GM20000 (cell line): ENCODE data around the gene TMEM127.
A peak's percentile ranks its signal among the peaks of the same experiment; 100 is the strongest.

ENCODE experiments used
- DNase-seq: peaks from one replicate; pipeline ENCODE4 v3.0.0; 2012; ENCODE audit warnings: low spot score
- CTCF ChIP-seq: IDR thresholded peaks from 2 replicates; pipeline ENCODE4 v1.5.1; 2012; ENCODE audit warnings: mild to moderate bottlenecking, control low read depth; ENCODE audit errors: extremely low read depth, missing control alignments

Gene TMEM127

DNA sequence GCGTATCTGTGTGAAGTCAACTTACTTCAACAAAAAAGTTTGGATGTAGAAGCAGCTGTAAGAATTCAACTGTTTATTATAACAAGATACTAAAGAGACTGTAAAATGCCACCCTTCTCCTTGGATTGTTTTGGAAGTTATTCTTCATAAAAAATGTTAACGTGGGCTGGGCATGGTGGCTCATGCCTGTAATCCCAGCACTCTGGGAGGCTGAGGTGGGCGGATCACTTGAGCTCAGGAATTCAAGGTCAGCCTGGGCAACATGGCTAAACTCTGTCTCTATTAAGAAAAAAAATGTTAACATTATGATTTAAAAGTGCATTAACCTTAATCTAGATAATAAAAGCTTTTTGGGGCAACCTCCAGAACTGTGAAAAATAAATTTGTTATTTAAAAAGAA lies 8.0 kb upstream of the TMEM127 start:
- no peak for DNase-seq
- no peak for TF ChIP-seq CTCF

DNA sequence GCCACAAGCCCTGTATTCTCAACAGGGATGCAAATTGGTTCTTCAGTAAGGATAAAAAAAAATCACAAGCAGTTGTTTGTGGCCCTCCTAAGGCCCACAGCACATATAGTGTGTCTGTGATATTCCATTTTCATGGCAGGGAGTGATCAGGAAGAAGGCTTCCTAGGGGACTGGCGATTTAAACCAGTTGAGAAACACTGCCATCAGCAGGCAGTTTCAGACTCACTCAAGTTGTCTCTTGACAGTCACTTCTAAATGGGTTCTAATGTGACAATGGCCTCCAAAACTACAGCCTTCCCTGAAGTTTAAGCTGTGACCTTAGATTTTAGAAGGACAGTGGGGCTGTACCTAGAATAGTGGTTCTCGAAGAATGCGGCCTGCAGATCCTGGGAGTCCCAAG lies 6.2 kb upstream of the TMEM127 start:
- no peak for TF ChIP-seq CTCF
- no peak for DNase-seq

GRCh38 chr2:96267159-96267971 lies 1.6 kb upstream of the TMEM127 start:
- DNase-seq = peak; percentile 45

DNA sequence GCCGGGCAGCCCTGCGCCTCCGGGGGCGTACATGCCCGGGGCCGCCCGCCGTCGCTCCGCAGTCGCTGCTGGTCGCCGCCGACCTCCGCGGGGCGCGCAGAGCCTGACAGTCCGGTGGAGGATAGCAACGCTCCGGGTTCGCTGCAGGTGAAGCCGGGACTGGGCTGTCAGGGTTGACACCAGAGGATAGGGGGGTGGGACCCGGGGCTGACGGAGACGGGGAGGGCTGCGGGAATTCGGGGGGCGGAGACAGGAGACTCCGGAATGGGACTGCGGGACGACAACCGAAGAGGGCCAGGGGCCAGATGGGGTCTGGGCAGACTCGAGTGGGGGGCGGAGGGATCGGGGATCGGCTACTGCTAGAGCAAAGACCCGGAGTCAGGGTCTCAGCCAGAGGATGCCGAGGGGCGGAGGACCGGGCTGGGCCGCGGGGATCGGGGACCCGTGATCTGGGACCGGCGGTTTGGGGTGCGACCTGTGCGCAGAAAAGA lies 403 bp downstream of the TMEM127 start:
- peak; percentile 48 for DNase-seq
- no peak for TF ChIP-seq CTCF

More at GRCh38 chr2:96267159-96267971, 1.6 kb upstream of the TMEM127 start:
- peak; percentile 47 for TF ChIP-seq CTCF

GRCh38 chr2:96264656-96265348 lies 995 bp downstream of the TMEM127 start:
- peak; percentile 56 for TF ChIP-seq CTCF
- DNase-seq = peak; percentile 72

DNA sequence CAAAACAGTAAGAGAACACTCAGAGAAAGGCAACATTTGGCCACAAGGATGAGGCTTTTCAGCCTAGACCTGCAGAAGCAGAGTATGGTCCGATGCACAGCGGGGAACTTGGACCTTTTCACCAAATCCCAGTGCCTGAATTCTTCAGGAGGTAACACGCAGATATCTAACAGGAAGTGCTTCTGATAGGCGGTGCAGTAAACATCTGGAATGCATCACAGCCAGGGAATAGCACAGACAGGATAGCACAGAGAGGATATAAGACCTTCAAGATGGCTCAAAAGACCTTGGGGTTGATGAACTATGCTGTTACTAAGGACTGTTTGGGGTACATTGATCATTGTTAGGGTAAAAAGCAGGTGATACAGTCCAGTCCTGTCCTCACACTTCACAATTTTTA lies 1.7 kb downstream of the TMEM127 start:
- no peak for DNase-seq
- no peak for TF ChIP-seq CTCF

GRCh38 chr2:96262306-96262705 lies 3.5 kb downstream of the TMEM127 start:
- DNase-seq = no peak
- TF ChIP-seq CTCF = no peak
